ENCODE measurements around the gene MIOX.

The MIOX gene

DNA sequence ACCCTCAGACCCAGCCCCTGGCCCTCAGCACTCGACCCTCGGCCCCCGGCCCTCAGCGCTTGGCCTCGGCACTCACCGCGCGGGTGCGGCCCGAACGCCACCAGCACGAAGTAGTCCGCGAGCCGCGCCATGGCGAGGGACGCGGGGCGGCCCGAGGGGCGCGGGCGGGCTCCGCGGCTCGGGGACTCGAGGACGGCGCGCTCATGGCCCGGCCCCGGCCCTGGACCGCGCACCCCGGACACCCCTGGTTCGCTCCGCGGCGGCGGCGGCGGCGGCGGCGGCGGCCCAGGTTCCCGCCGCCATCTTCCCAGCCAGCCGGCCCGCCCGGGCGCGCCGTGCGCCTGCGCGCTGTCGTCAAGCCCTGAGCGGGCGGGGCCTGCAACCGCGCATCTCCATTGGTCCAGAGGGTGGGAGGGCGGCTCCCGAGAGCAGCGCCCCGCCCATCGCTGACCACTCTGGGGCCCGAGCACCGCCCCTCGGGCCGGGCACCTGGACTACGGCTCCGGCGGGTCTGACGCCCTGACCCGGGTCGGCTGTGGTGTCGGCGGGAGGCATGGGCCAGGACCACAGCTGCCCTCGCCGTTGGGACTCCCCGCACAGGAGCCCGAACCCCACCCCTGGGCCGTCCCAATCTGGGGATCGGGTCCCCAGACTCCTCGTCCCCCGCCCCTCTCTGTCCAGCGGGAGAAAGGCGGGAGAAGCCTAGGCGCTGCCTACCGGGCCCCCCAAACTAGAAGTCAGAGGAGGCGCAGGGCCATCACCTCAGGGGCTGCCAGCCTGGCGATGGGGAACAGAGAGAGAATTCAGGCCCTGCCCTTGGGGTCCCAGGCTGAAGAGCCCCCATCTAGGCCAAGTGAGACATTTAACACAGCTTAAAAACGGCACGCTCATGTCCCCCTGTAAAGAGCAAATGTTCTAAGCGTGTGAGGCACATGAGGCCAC, 11.7 kb upstream of the MIOX start, which contains the start of gene SBF1:
Gene SBF1 (minus strand): TSS at position 326 of the 942 bp plus-strand sequence. CDS start 195 bp downstream, at position 131.
- peak; percentile 80 for DNase-seq

DNA sequence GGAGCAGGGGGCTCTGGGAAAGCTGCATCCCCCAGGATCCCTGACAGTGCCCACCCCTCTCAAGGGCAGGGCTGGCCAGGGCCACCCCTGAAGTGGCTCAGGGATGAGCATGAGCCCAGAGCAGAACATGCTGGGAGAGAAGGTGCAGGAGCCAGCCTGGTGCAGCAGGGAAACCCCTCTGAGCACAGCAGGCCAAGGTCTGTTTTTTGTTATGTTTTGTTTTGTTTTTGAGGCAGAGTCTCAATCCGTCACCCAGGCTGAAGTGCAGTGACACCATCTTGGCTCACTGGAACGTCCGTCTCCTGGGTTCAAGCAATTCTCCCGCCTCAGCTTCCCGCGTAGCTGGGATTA, 11.0 kb upstream of the MIOX start:
- DNase-seq, result no peak

DNA sequence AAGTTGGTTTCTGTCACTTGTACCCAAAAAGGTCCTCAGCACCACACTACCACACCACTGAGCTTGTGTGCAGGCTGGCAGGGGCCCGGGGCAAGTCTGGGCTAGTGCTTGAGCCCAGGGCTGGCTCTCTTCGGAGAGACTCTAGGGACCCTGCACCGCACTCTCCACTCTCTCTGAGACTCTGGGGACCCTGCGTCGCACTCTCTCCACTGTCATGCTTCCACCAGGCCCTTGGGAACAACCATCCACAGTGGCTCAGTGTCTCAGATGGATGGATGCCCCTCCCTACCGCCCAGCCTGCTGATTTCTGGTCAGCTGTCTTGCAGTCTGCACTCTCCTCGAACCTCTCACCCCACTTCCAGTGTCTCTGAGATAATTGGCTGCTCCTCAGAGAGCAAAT, 9.8 kb upstream of the MIOX start:
- DNase-seq, result no peak

DNA sequence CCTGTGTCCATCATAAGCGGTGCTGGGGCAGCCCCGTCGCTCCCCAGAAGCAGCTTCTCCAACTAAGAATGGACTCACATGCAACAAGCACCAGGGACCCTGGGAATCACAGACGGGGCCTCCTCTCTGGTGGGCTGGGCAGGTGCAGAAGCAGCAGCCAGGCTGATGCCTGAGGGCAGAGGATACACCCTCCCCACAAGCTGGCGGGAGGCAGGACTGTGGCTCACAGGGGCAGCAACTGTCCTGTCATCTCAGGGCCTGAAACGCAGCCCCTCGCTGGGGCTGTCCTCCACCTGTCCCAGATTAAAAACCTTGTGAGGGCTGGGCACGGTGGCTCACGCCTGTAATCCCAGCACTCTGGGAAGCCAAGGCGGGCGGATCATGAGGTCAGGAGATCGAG, 8.7 kb upstream of the MIOX start:
- DNase-seq, result no peak

DNA sequence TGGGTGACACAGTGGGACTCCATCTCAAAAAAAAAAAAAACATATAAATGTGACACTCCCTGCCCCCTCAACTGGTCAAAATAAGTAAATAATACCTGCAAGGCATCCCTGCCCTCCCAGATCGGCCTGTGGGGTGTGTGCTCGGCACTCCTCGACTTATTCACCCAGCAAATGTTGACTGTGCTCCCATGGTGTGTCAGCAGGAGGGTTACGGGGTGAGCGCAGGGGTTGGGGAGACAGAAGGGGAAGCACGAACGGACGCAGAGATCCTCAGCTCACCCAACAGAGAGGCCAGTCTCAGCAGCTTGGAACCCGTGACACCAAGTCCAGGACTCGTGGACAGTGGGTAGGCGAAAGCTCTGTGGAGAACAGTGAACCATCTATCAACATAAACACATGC, 6.9 kb upstream of the MIOX start:
- DNase-seq, result no peak

DNA sequence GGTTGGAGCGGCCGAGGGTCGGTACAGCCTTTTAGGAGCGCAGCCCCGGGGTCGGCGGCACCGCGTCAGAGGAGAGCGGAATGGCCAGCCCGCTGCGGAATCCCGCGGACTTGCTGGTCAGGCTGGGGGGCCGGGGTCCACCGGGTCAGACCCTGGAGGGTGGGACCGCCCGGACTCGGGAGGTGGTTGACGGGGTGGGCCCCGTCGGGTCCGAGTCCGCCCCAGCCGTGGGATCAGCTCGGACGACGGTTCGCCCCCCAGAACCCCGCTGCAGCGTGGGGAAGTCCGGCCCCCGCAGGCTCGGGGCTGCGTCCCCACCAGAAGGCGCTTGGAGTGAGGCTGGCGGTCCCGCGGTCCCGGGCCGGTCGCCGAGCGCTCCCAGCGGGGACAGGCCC, 5.6 kb upstream of the MIOX start:
- no peak for DNase-seq

DNA sequence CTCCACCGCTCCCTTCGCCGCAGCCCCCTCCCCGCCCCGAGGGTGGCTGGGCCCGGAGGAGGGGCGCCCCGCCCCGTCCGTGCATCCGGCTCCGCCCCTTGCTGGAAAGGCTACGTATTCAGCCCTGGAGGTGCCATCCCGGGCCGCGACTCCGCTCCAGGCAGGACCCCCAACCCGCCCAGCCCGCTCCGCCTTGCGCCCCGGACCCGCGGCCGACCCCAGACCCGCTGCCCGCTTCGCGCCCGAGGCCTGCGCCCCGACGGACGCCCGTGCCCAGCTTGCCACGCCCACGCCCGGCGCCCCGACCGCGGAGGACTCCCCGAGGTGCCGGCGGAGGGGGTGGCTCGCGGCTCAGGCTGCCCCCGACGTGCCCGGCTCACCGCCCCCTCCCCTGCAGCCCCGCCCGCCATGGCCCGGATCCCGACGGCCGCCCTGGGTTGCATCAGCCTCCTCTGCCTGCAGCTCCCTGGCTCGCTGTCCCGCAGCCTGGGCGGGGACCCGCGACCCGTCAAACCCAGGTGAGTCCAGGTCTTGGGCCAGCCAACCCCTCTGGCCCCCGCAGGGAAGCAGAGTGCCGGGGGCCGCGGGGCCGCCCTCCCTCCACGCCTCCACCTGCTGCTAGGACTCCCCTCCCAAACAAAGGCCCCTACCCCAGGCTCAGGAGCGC, 5.1 kb upstream of the MIOX start, which contains the start of gene ADM2:
Gene ADM2 (plus strand): TSS at position 104 of the 667 bp plus-strand sequence. CDS start 305 bp downstream, at position 409.
- peak; percentile 47 for DNase-seq

DNA sequence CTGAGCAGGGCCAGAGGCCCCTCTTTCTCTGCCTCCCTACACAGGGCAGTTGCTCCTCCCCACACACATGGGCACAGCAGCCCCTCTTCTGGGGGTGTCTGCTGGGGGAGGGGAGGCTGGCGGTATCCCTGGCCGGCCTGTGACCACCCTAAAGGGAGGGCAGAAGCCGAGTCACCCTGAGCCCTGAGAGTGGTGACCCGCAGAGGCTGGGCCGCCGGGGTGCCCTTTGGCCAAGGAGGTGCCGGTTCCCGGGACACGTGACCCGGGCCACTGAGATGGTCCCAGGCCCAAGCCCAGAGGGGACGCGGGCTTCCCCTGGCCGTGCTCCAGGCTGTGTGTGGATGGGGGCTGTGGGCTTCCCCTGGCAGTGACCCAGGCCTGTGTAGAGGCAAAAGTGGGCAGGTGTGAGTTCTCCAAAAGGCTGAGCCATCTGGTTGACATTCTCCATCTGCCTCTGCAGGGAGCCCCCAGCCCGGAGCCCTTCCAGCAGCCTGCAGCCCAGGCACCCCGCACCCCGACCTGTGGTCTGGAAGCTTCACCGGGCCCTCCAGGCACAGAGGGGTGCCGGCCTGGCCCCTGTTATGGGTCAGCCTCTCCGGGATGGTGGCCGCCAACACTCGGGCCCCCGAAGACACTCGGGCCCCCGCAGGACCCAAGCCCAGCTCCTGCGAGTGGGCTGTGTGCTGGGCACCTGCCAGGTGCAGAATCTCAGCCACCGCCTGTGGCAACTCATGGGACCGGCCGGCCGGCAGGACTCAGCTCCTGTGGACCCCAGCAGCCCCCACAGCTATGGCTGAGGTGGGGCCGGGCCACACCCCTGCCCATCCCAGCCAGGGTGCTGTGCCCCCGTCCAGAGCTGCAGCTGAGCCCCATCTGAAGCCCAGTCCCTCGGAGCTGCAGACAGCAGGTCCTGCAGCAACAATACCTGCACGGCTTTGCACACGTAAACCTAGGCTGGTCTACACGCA, 4.3 kb upstream of the MIOX start:
- DNase-seq, result no peak

DNA sequence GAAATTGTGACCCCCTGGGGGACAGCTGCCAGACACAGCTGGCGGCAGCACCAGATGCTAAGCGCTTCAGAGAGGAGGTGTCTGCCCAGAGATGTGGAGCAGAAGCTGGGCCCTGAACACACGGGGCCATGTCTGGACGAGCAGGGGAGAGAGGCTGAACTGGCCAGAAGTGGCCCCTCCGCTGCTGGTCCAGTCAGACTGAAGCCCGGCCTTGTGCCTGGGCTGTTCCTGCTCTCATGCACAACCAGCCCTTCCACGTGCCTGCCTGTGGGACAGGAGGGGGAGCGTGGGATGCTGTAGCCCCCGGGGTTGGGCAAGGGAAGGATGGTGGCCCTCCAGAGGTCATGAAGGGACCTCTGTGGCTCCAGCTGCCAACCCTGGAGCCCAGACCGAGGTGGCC, 3.6 kb upstream of the MIOX start:
- DNase-seq, result no peak

DNA sequence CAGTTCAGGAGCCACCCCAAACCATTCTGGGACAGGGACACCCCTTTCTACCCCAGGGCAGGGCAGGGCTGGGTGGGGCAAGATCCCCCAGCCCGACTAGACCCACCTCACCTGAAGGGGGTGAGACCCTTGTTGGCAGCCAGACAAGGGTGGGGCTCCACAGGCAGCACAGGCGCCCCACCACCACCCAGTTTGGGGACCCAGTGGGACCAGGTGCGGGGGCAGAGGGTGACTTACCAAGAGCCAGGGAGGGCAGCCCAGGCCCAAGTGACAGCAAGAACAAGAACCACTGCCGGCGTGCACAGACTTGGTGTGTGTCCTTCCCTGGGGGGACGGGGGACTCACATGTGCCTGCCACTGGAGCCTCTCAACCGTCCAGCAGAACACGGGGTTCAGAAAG, 3.1 kb upstream of the MIOX start:
- no peak for DNase-seq

DNA sequence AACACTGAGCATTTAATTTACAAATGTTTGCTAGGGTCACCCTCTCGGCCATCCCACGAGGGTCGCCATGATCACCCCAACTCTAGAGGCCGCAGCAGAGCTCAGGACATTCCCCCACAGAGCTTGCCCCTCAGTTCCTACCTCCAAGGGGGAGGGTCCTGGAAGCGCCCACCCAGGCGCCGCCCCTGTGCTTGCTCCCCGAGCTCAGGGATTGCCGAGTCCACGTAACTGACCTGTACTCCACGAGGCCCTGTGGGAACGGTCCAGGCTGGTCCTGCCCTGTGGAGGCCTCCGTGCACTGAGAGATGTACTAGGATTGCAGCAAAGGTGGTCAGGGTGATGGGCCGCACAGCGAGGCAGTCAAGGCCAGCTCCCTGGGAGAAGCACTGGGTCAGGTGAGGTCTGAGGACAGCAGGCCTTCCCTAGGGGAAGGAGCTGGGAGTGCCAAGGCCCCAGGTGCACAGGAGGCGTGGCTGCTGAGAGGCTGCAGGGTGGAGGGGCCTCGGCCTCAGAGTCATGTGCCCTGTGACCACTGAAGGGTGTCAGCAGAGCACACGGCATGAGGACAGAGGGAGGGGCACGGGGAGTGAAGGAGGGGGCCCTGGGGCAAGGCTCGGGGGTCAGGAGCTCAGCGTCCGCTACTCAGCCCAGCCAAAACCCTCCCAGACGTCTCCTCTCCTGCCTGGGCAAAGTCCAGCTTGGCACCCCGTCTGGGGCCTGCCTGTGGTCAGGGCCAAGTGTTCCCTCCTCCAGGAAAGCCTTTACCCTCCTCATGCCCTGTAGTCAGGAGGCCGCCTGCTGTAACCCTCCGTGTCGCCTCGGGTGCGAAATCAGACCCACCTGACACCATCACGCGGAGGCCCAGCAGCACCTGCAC, 2.4 kb upstream of the MIOX start:
- DNase-seq, result no peak

DNA sequence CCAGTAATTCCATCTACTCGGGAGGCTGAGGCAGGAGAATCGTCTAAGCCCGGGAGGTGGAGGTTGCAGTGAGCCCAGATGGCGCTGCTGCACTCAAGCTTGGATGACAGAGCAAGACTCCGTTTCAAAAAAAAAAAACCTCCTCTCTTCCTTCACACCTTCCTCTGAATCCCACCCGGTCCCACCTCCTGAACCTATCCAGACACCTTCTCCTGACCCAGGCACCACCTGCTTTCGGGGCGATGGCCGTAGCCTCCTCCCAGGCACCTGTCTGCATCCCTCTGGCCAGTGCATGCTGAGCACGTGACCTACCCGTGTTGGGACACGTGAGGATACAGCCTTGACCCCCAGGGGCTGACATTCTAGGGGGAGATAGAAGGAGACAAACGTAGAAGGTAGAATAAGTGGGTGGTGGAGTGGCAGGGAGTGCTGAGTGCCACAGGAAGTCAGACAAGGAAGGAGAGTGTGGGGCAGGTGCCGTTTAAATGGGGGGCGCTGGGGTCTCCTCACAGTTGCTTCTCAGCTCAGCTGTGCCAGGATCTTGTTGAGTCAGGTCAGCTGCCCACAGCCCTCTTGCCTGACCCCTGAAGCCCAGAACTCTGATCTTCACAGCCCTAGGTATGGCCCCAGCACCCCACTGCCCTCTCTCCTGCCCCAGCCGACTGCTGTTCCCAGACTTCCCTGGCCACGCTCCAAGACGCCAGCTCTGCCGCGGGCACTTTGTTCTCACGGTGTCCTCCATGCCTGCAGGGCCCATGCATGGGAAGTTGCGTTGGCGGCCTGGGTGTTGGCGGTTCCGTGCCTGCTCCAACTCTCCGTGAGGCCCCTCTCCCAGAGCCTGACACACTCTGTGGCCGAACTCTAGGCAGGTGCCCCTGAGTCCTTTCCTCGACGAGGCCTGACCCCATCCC, 1.2 kb upstream of the MIOX start:
- no peak for DNase-seq

DNA sequence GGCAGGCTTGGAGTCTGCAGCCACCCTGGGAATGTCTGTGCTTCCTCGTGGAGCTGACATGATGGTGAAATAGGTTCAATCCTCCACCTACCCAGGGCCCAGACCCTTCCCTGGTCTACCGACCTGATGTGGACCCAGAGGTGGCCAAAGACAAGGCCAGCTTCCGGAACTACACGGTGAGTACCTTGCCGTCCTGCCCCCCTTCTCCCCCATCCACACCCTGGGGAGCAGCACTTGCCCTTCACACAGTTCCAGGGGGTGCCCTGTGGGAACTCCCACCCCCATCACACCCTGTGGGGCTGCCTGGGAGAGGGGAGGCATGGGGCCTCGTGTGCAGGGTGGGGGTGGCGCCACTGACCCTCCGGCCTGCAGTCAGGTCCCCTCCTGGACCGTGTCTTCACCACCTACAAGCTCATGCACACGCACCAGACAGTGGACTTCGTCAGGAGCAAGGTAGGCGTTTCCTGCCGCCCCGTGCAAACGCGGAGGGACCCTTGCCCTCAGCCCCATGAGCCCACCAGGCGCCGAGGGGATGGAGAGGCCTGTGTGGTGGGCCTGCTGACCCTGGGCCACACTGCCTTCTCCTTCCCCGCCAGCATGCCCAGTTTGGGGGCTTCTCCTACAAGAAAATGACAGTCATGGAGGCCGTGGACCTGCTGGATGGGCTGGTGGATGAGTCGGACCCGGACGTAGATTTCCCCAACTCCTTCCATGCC, 789 bp downstream of the MIOX start:
- no peak for DNase-seq

DNA sequence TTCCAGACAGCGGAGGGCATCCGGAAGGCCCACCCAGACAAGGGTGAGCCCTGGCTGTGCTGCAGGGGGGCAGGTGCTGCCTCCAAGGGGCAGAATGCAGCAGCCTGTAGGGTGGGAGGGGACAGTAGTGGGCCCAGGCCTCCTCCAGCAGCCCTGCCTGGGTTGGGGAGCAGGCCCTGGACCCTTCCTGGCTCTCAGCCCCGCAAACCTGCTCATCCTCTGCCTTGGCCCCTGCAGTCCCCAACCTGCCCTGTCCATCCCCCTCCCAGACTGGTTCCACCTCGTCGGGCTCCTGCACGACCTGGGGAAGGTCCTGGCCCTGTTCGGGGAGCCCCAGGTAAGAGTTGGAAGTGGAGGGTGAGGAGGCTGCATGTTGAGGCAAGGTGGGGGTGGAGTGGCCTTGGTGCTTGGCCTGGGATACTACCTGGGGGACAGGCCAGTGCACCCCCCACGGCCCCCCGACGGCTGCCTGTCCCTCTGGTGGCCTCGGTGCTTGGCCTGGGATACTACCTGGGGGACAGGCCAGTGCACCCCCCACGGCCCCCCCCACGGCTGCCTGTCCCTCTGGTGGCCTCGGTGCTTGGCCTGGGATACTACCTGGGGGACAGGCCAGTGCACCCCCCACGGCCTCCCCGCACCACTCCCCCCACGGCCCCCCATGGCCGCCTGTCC, 1.5 kb downstream of the MIOX start:
- no peak for DNase-seq

DNA sequence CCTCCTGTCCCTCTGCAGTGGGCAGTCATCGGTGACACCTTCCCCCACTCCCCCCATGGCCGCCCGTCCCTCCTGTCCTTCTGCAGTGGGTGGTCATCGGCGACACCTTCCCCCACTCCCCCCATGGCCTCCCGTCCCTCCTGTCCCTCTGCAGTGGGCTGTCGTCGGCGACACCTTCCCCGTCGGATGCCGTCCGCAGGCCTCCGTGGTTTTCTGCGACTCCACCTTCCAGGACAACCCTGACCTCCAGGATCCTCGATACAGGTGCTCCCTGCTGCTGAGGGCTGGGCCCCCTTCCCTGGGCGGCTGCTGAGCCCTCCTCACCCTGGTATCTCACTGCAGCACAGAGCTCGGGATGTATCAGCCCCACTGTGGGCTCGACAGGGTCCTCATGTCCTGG, 2.2 kb downstream of the MIOX start:
- DNase-seq, result no peak

DNA sequence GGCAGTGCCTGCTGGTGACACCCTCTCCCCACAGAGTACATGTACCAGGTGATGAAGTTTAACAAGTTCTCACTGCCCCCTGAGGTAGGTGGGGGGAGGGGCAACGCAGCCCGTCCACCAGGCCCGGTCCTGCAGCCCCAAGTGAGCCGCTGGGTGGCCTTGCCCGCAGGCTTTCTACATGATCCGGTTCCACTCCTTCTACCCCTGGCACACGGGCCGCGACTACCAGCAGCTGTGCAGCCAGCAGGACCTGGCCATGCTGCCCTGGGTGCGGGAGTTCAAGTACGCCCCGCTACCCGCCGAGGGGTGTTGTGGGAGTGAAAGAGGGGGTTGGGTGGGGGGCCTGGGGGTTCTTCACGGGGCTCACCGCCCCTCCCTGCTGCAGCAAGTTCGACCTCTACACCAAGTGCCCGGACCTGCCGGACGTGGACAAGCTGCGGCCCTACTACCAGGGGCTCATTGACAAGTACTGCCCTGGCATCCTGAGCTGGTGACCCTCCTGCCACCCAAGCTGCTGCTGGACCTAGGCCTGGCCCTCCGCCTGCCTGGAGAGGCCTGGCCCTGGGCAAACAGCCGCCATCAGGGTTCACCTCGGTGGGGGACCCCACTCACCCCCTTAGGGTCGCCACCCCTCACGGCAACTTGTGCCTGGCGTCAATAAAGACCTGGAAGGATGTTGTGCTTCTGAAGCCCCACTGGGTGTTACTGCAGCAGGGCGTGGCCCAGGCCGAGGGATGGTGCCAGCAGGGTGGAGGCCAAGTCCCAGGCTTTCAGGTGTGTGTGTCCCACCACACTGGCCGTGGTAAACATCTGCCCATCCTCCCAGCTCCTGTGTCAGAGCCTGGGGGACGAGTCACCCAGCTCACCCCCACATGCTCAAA, 2.9 kb downstream of the MIOX start:
- DNase-seq, result no peak

DNA sequence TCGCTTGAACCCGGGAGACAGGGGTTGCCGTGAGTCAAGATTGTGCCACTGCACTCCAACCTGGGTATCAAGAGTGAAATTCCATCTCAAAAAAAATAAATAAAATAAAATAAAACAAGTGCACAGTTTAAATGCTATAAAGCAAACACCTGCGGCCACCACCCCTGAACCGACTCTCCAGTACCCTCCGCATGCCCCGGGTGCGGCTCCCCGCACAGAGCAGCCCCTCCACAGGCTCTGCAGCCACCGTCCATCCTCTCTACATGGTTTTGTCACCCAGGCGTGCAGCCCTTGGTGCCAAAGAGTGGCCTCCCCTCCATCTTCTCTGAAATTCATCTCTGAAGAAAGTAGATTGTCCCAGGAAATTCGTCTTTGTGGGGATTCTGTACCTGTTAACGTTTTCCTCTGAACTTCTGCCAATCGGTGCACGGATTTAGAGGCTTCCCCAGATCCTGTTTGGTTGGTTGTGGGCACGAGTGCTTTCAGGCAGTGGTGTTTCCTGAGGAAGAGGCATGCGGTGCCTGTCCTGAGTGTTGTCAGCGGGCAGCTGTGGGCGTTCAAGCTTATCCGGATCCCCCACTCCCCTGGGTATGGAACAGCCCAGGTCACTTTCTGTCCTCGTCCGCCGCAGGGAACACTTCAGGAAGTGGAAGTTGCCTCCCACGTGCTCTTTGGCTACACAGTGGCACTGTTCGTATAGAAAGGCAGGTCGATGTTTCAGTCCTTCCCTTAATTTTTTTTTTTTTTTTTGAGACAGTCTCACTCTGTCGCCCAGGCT, 4.1 kb downstream of the MIOX start:
- DNase-seq, result no peak

DNA sequence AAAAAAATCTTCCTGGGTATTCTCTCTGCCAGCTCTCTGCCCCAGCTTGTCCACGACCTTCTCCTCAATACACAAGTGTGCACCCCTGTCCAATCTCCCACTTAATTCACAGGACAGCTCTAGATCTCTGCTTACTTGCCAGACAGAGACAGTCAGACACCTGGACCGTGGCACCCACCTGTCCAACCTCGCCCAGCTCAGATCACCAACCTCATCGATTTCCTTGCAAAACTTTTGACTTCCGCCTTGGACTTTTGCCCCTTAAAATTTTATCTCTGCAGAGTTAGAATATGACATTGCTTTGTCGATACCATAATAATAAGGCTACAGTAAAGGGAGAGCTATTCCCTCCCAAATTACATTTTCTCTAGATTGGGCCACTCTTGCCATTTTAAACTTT, 10.4 kb downstream of the MIOX start:
- DNase-seq, result no peak

Data from CD4-positive, alpha-beta T cell treated with Interleukin-4 for 4 hours (primary cell).